ENCODE measurements around the gene COPS7A. TPM values are rescaled to one million over a fixed set of nuclear protein-coding genes. Genes with fewer than 3 reads are reported as not detected.

Gene COPS7A
- polyA plus RNA-seq, 1 donor (not counting 4 experiments of a cell fraction or from before 2014, with no cell fraction given), result 85.4 TPM

- DNase-seq (ENCODE audit: low read depth, low spot score) (no peak), FAIRE-seq (no peak)
- Histone ChIP-seq H3K9ac (ENCODE audit: control insufficient read depth, extremely low read depth, insufficient read depth, low read length) (no peak overlapping the region), H3K4me2 (ENCODE audit: control insufficient read depth, extremely low read depth, insufficient read depth, low read depth, low read length) (no peak overlapping the region), H3K27ac (ENCODE audit: control insufficient read depth, insufficient read depth, low read length) (no peak overlapping the region), H3K4me1 (ENCODE audit: control insufficient read depth, extremely low read depth, insufficient read depth, low read length) (peaks cover 40% of the 10 kb centered on the region), H3K4me3 (ENCODE audit: control insufficient read depth in 2 of 3, extremely low read depth in 1 of 3, insufficient read depth in 2 of 3, low read depth in 1 of 3, low read length in 3 of 3) (no peak overlapping the region), H4K20me1 (ENCODE audit: control insufficient read depth, extremely low read depth, insufficient read depth, low read length) (peaks cover 2% of the 10 kb centered on the region), H2AFZ (ENCODE audit: control insufficient read depth, low read length) (no peak overlapping the region), H3K9me3 (ENCODE audit: control insufficient read depth, low read depth, low read length) (no peaks in the 10 kb centered on the region), H3K9me1 (ENCODE audit: control insufficient read depth, extremely low read depth, insufficient read depth, low read length) (peaks cover 2% of the 10 kb centered on the region), H3K36me3 (ENCODE audit: control insufficient read depth in 2 of 2, extremely low read depth in 1 of 2, insufficient read depth in 2 of 2, low read length in 2 of 2) (peaks cover 33 to 58% of the 10 kb centered on the region in 2 experiments), H3K79me2 (ENCODE audit: control insufficient read depth, insufficient read depth, low read length) (peaks cover 31% of the 10 kb centered on the region), H3K27me3 (ENCODE audit: control insufficient read depth, extremely low read depth, insufficient read depth, low read length) (no peaks in the 10 kb centered on the region)
- dilution Hi-C loops (cut with MboI; ENCODE audit: extremely low pct_ligation_motif_present, low sequenced_read_pairs), result no loop called here
- TF ChIP-seq CTCF (optimal IDR thresholded peaks at IDR 0.05 in 1 of 3, IDR thresholded peaks at IDR 0.05 in 1 of 3, conservative IDR thresholded peaks at IDR 0.05 in 1 of 3; ENCODE audit: extremely low read depth in 1 of 3, insufficient read depth in 2 of 3, low read length in 3 of 3), result no peak
- no peak for TF ChIP-seq EZH2 (IDR thresholded peaks at IDR 0.05; ENCODE audit: low read length)
These were observed 24.9 kb downstream of the COPS7A start for GRCh38 chr12:6748761-6749160.

DNA sequence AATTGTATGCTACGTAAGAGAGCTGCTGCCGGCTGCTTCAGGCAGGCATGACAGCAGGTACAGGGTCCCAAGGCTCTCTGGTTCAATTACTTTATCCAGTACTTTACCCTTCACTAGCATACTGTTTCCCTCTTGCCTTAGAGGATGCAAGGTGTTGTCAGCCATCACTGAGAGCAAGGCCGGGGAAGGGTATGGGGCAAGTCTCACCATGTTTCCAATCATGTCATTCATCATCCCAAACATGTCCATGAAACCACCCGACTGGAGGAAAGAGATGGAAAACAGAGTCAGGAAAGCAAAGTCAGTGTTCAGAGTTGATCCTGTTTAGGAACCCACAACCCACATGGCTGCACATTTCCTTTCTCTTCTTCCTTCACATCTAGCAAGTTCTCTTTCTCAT, 26.7 kb downstream of the COPS7A start:
- Histone ChIP-seq H3K4me1 (ENCODE audit: control insufficient read depth, extremely low read depth, insufficient read depth, low read length) (peaks cover 40% of the 10 kb centered on the region), H3K79me2 (ENCODE audit: control insufficient read depth, insufficient read depth, low read length) (peaks cover 31% of the 10 kb centered on the region), H3K4me3 (ENCODE audit: control insufficient read depth in 2 of 3, extremely low read depth in 1 of 3, insufficient read depth in 2 of 3, low read depth in 1 of 3, low read length in 3 of 3) (no peak overlapping the region), H3K27ac (ENCODE audit: control insufficient read depth, insufficient read depth, low read length) (no peak overlapping the region), H3K9ac (ENCODE audit: control insufficient read depth, extremely low read depth, insufficient read depth, low read length) (peak overlapping the region; percentile 13), H2AFZ (ENCODE audit: control insufficient read depth, low read length) (no peak overlapping the region), H3K36me3 (ENCODE audit: control insufficient read depth in 2 of 2, extremely low read depth in 1 of 2, insufficient read depth in 2 of 2, low read length in 2 of 2) (peaks cover 31 to 51% of the 10 kb centered on the region in 2 experiments), H4K20me1 (ENCODE audit: control insufficient read depth, extremely low read depth, insufficient read depth, low read length) (peaks cover 2% of the 10 kb centered on the region), H3K4me2 (ENCODE audit: control insufficient read depth, extremely low read depth, insufficient read depth, low read depth, low read length) (peak overlapping the region; percentile 90), H3K27me3 (ENCODE audit: control insufficient read depth, extremely low read depth, insufficient read depth, low read length) (no peaks in the 10 kb centered on the region), H3K9me3 (ENCODE audit: control insufficient read depth, low read depth, low read length) (no peaks in the 10 kb centered on the region), H3K9me1 (ENCODE audit: control insufficient read depth, extremely low read depth, insufficient read depth, low read length) (peaks cover 2% of the 10 kb centered on the region)
- dilution Hi-C loops (cut with MboI; ENCODE audit: extremely low pct_ligation_motif_present, low sequenced_read_pairs), result no loop called here
- TF ChIP-seq CTCF (optimal IDR thresholded peaks at IDR 0.05 in 1 of 3, IDR thresholded peaks at IDR 0.05 in 1 of 3, conservative IDR thresholded peaks at IDR 0.05 in 1 of 3; ENCODE audit: extremely low read depth in 1 of 3, insufficient read depth in 2 of 3, low read length in 3 of 3) (no peak), EZH2 (IDR thresholded peaks at IDR 0.05; ENCODE audit: low read length) (no peak)
- no peak for DNase-seq (ENCODE audit: low read depth, low spot score)
- FAIRE-seq, result peak; percentile 82

All from keratinocyte (primary cell).